Loucy (cell line): ENCODE data around the gene PLTP.

Experiments used
- H2AFZ ChIP-seq: fragments of 200-600 bp; sonication (generic); 2 replicates; pipeline ENCODE4 v1.6.0; 2016; ENCODE audit warnings: antibody characterized with exemption, mild to moderate bottlenecking, low read length, moderate library complexity
- H3F3A ChIP-seq: fragments of 200-600 bp; 2 replicates; pipeline ENCODE4 v1.6.0; 2016; ENCODE audit warnings: antibody characterized with exemption, low read depth, mild to moderate bottlenecking
- H3K27me3 ChIP-seq: fragments of 200-600 bp; sonication (generic); 2 replicates; pipeline ENCODE4 v1.6.1; 2014; ENCODE audit warnings: low read length, mild to moderate bottlenecking; ENCODE audit not compliant: insufficient read depth, poor library complexity, severe bottlenecking
- H3K36me3 ChIP-seq: fragments of 200-600 bp; sonication (generic); 2 replicates; pipeline ENCODE4 v1.6.1; 2016; ENCODE audit warnings: low read length; ENCODE audit not compliant: insufficient read depth
- H3K4me1 ChIP-seq: fragments of 200-600 bp; sonication (generic); 2 replicates; pipeline ENCODE4 v1.5.1; 2014; ENCODE audit warnings: low read length, mild to moderate bottlenecking; ENCODE audit not compliant: insufficient read depth, poor library complexity, severe bottlenecking
- H3K4me2 ChIP-seq: fragments of 200-600 bp; sonication (generic); 2 replicates; pipeline ENCODE4 v1.6.0; 2014; ENCODE audit warnings: antibody characterized with exemption, low read length, low read depth, mild to moderate bottlenecking; ENCODE audit not compliant: poor library complexity, severe bottlenecking
- H3K4me3 ChIP-seq: fragments of 200-600 bp; sonication (generic); 2 replicates; pipeline ENCODE4 v1.5.1; 2014; ENCODE audit warnings: low read length, mild to moderate bottlenecking, mixed read lengths; ENCODE audit not compliant: poor library complexity, severe bottlenecking
- H3K79me2 ChIP-seq: fragments of 200-600 bp; sonication (generic); 2 replicates; pipeline ENCODE4 v1.6.1; 2014; ENCODE audit warnings: low read length; ENCODE audit not compliant: insufficient read depth
- H3K9ac ChIP-seq: fragments of 200-600 bp; sonication (generic); 2 replicates; pipeline ENCODE4 v1.6.0; 2014; ENCODE audit warnings: mild to moderate bottlenecking, low read depth, low read length, moderate library complexity; ENCODE audit not compliant: poor library complexity, severe bottlenecking
- H3K9me2 ChIP-seq: fragments of 200-600 bp; sonication (generic); replicated peaks from 2 replicates; pipeline ENCODE4 v1.6.1; 2016; ENCODE audit warnings: low read depth, low read length, mixed read lengths
- H3K9me3 ChIP-seq: fragments of 200-600 bp; sonication (generic); 2 replicates; pipeline ENCODE4 v1.6.1; 2014; ENCODE audit warnings: mild to moderate bottlenecking, antibody characterized with exemption, low read length, low read depth; ENCODE audit not compliant: insufficient read depth
- H4K20me1 ChIP-seq: fragments of 200-600 bp; sonication (generic); 2 replicates; pipeline ENCODE4 v1.6.0; 2014; ENCODE audit warnings: antibody characterized with exemption, low read length, mild to moderate bottlenecking; ENCODE audit not compliant: insufficient read depth, poor library complexity, severe bottlenecking
- EZH2phosphoT487 ChIP-seq: fragments of 200-600 bp; IDR thresholded peaks from 2 replicates; pipeline ENCODE4 v1.6.1; 2018; ENCODE audit warnings: antibody characterized with exemption, mild to moderate bottlenecking, moderate library complexity, borderline replicate concordance
- TF ChIP-seq, protein P1 (sequence below): fragments of 200-600 bp; sonication (generic); conservative IDR thresholded peaks from 2 replicates; pipeline ENCODE4 v1.5.1; 2014; ENCODE audit warnings: mild to moderate bottlenecking, antibody characterized with exemption, low read length

The PLTP gene

DNA sequence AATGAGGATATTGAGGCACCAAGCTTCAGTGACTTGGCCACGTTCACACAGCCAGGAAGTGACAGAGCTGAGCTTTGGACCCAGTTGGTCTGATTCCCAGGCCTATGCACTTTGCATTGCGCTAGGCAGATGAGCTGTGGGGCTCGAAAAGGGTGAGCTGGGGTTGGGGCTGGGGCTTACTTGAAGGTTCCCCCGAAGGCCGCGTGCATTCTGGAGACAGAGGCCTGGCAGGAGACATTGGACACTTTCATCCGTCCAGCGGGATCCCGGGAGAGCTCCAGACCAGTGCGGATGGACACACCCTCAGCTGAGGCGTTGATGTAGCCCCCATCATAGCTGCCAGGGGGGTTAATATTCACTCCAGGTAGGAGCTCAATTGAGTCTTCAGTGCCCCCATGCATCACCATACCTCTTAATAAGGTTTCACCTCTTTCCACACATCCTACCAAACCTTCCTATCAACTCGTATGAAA, 2.6 kb downstream of the PLTP start:
- no peak overlapping the region for H3K9ac ChIP-seq
- peaks cover 13% of the 10 kb centered on the region for H3K4me1 ChIP-seq
- H3K79me2 ChIP-seq: no peaks in the 10 kb centered on the region
- no peaks in the 10 kb centered on the region for H3K36me3 ChIP-seq
- H3K4me3 ChIP-seq: no peak overlapping the region
- no peaks in the 10 kb centered on the region for H3K9me2 ChIP-seq
- no peaks in the 10 kb centered on the region for H4K20me1 ChIP-seq
- no peak overlapping the region for H2AFZ ChIP-seq
- H3K9me3 ChIP-seq: no peaks in the 10 kb centered on the region
- no peak overlapping the region for H3K4me2 ChIP-seq
- H3K27me3 ChIP-seq: no peaks in the 10 kb centered on the region
- no peak for TF ChIP-seq EZH2phosphoT487
- TF ChIP-seq, protein P1, sequence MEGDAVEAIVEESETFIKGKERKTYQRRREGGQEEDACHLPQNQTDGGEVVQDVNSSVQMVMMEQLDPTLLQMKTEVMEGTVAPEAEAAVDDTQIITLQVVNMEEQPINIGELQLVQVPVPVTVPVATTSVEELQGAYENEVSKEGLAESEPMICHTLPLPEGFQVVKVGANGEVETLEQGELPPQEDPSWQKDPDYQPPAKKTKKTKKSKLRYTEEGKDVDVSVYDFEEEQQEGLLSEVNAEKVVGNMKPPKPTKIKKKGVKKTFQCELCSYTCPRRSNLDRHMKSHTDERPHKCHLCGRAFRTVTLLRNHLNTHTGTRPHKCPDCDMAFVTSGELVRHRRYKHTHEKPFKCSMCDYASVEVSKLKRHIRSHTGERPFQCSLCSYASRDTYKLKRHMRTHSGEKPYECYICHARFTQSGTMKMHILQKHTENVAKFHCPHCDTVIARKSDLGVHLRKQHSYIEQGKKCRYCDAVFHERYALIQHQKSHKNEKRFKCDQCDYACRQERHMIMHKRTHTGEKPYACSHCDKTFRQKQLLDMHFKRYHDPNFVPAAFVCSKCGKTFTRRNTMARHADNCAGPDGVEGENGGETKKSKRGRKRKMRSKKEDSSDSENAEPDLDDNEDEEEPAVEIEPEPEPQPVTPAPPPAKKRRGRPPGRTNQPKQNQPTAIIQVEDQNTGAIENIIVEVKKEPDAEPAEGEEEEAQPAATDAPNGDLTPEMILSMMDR: no peak
- no peaks in the 10 kb centered on the region for H3F3A ChIP-seq

DNA sequence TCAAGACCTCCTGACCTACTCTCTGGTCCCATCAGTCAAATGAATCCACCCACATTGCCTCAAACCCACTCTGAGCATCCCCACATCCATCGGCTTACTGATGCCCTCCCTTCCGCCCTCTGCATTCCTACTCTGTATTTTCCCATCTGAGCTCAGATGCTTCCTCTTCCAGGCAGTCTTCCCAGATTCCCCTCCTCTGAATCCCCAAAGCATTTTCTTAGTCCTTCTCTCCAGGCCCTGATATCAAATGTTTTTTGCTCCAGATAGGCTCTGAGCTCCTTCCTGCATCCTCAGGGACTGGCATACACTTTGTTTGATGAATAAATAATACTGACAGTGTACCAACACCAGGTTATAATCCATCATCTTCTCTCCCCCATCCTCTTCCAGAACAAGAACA, 3.9 kb downstream of the PLTP start:
- H3K4me1 ChIP-seq: peaks cover 13% of the 10 kb centered on the region
- no peak overlapping the region for H3K4me3 ChIP-seq
- H3K4me2 ChIP-seq: no peak overlapping the region
- H3K36me3 ChIP-seq: no peaks in the 10 kb centered on the region
- no peaks in the 10 kb centered on the region for H3K79me2 ChIP-seq
- H4K20me1 ChIP-seq: no peaks in the 10 kb centered on the region
- H3K9me2 ChIP-seq: no peaks in the 10 kb centered on the region
- no peak overlapping the region for H3K9ac ChIP-seq
- no peaks in the 10 kb centered on the region for H3F3A ChIP-seq
- H3K9me3 ChIP-seq: no peaks in the 10 kb centered on the region
- H2AFZ ChIP-seq: no peak overlapping the region
- H3K27me3 ChIP-seq: no peaks in the 10 kb centered on the region
- TF ChIP-seq EZH2phosphoT487: no peak
- TF ChIP-seq, protein P1: no peak

GRCh38 chr20:45907219-45907948, 4.6 kb downstream of the PLTP start:
- Histone ChIP-seq H2AFZ (no peak overlapping the region), H3K4me3 (no peak overlapping the region), H4K20me1 (no peaks in the 10 kb centered on the region), H3K9me2 (no peaks in the 10 kb centered on the region), H3K4me1 (peaks cover 13% of the 10 kb centered on the region), H3K9me3 (no peaks in the 10 kb centered on the region), H3K36me3 (no peaks in the 10 kb centered on the region), H3F3A (no peaks in the 10 kb centered on the region), H3K27me3 (no peaks in the 10 kb centered on the region), H3K79me2 (no peaks in the 10 kb centered on the region), H3K4me2 (no peak overlapping the region), H3K9ac (no peak overlapping the region)
- TF ChIP-seq EZH2phosphoT487: no peak
- TF ChIP-seq, protein P1: no peak
